Karpas-422 (cell line): ENCODE measurements around the gene CPLX4. TPM values are rescaled to one million over a fixed set of nuclear protein-coding genes. Genes with fewer than 3 reads are reported as not detected.
"Not testable (repeated sequence)": the region's sequence is repeated elsewhere in the genome, so short reads cannot be mapped to it uniquely, and the experiment has no call there.

Experiments used
- DNase-seq: peaks from one replicate; pipeline ENCODE4 v3.0.0-alpha.2; 2015
- H2AFZ ChIP-seq: fragments of 200-600 bp; sonication (generic); 2 replicates; pipeline ENCODE4 v1.6.1; 2014; ENCODE audit warnings: antibody characterized with exemption, low read length, mixed read lengths
- H3K27ac ChIP-seq: fragments of 200-600 bp; sonication (generic); 2 replicates; pipeline ENCODE4 v1.5.1; 2014; ENCODE audit warnings: mild to moderate bottlenecking, low read length, moderate library complexity
- H3K27me3 ChIP-seq: fragments of 200-600 bp; sonication (generic); 2 replicates; pipeline ENCODE4 v1.6.1; 2014; ENCODE audit warnings: low read length, mixed read lengths
- H3K36me3 ChIP-seq: fragments of 200-600 bp; sonication (generic); 2 replicates; pipeline ENCODE4 v1.6.1; 2014; ENCODE audit warnings: low read length, mixed read lengths; ENCODE audit not compliant: insufficient read depth
- H3K4me1 ChIP-seq: fragments of 200-600 bp; sonication (generic); 2 replicates; pipeline ENCODE4 v1.6.1; 2014; ENCODE audit warnings: mild to moderate bottlenecking, low read length, mixed read lengths
- H3K4me2 ChIP-seq: fragments of 200-600 bp; sonication (generic); 2 replicates; pipeline ENCODE4 v1.6.1; 2014; ENCODE audit warnings: low read length, low read depth, mild to moderate bottlenecking; ENCODE audit not compliant: poor library complexity, severe bottlenecking
- H3K4me3 ChIP-seq: fragments of 200-600 bp; sonication (generic); 2 replicates; pipeline ENCODE4 v1.5.1; 2014; ENCODE audit warnings: mild to moderate bottlenecking, antibody characterized with exemption, low read length, mixed read lengths
- H3K79me2 ChIP-seq: fragments of 200-600 bp; sonication (generic); 2 replicates; pipeline ENCODE4 v1.6.1; 2014; ENCODE audit warnings: mild to moderate bottlenecking, low read length, mixed read lengths
- H3K9ac ChIP-seq: fragments of 200-600 bp; sonication (generic); 2 replicates; pipeline ENCODE4 v1.6.0; 2014; ENCODE audit warnings: low read length
- H3K9me2 ChIP-seq: fragments of 200-600 bp; sonication (generic), shearing (Covaris generic); replicated peaks from 2 replicates; pipeline ENCODE4 v1.6.0; 2014; ENCODE audit warnings: mild to moderate bottlenecking, low read length, moderate library complexity; ENCODE audit not compliant: insufficient read depth
- H3K9me3 ChIP-seq: fragments of 300-700, 200-600 bp; sonication (generic); 2 replicates; pipeline ENCODE4 v1.6.1; 2014; ENCODE audit warnings: low read length, mixed read lengths
- H4K20me1 ChIP-seq: fragments of 200-600 bp; sonication (generic); 2 replicates; pipeline ENCODE4 v1.6.1; 2014; ENCODE audit warnings: mild to moderate bottlenecking, antibody characterized with exemption, low read length, low read depth; ENCODE audit not compliant: insufficient read depth
- total RNA-seq: library from RNA; depleted of rRNA; stranded (reverse); fragments of >200 nt; shearing (Covaris generic); gene quantifications from 2 replicates; pipeline ENCODE4 v1.2.3, GENCODE V29; 2014; ENCODE audit warnings: low replicate concordance; rRNA removed

CPLX4 gene
- total RNA-seq, 1 experiment from 2014 or later, result not detected

- not testable (repeated sequence) for H3K9me3 ChIP-seq, H2AFZ ChIP-seq, H3K36me3 ChIP-seq, H3K4me1 ChIP-seq, H3K4me3 ChIP-seq, DNase-seq, H3K79me2 ChIP-seq, H3K27me3 ChIP-seq, H4K20me1 ChIP-seq, H3K9me2 ChIP-seq, H3K9ac ChIP-seq, H3K4me2 ChIP-seq, H3K27ac ChIP-seq
Measured at GRCh38 chr18:59262243-59262642, 56.2 kb downstream of the CPLX4 start.

GRCh38 chr18:59261842-59262241 lies 56.6 kb downstream of the CPLX4 start:
- DNase-seq, H3K36me3 ChIP-seq, H2AFZ ChIP-seq, H3K4me1 ChIP-seq, H4K20me1 ChIP-seq, H3K79me2 ChIP-seq, H3K4me2 ChIP-seq, H3K9ac ChIP-seq, H3K27me3 ChIP-seq, H3K9me3 ChIP-seq, H3K27ac ChIP-seq, H3K9me2 ChIP-seq, H3K4me3 ChIP-seq: not testable (repeated sequence)

- not testable (repeated sequence) for H3K4me3 ChIP-seq, H3K36me3 ChIP-seq, H3K9me3 ChIP-seq, H2AFZ ChIP-seq, H3K9me2 ChIP-seq, H3K9ac ChIP-seq, H4K20me1 ChIP-seq, H3K4me2 ChIP-seq, H3K79me2 ChIP-seq, H3K27ac ChIP-seq, DNase-seq, H3K4me1 ChIP-seq, H3K27me3 ChIP-seq
Measured at GRCh38 chr18:59255491-59255890, 63.0 kb downstream of the CPLX4 start.

GRCh38 chr18:59249199-59249774 lies 69.2 kb downstream of the CPLX4 start:
- H3K79me2 ChIP-seq, result no peaks in the 10 kb centered on the region
- H3K36me3 ChIP-seq, result no peaks in the 10 kb centered on the region
- no peaks in the 10 kb centered on the region for H3K4me1 ChIP-seq
- H3K9me2 ChIP-seq, result no peaks in the 10 kb centered on the region
- peak; percentile 83 for DNase-seq
- no peak overlapping the region for H2AFZ ChIP-seq
- no peaks in the 10 kb centered on the region for H3K27me3 ChIP-seq
- no peak overlapping the region for H3K27ac ChIP-seq
- H3K9ac ChIP-seq, result no peak overlapping the region
- H3K9me3 ChIP-seq, result no peaks in the 10 kb centered on the region
- no peaks in the 10 kb centered on the region for H4K20me1 ChIP-seq
- no peak overlapping the region for H3K4me3 ChIP-seq
- H3K4me2 ChIP-seq, result no peak overlapping the region

- DNase-seq, result no peak
- Histone ChIP-seq H4K20me1 (no peaks in the 10 kb centered on the region), H3K4me2 (no peak overlapping the region), H3K9ac (no peak overlapping the region), H3K27me3 (no peaks in the 10 kb centered on the region), H2AFZ (no peak overlapping the region), H3K4me3 (no peak overlapping the region), H3K27ac (no peak overlapping the region), H3K9me3 (no peaks in the 10 kb centered on the region), H3K4me1 (no peaks in the 10 kb centered on the region), H3K36me3 (no peaks in the 10 kb centered on the region), H3K79me2 (no peaks in the 10 kb centered on the region), H3K9me2 (no peaks in the 10 kb centered on the region)
Measured at GRCh38 chr18:59246796-59247195, 71.7 kb downstream of the CPLX4 start.

Other genes starting within 250 kb of the CPLX4 start
- gene SEC11C, start 178.8 kb downstream of the CPLX4 start, total RNA-seq, result 105 and 164 TPM in 2 replicates
- not detected in 2 replicates for gene GRP, start 98.5 kb downstream of the CPLX4 start, total RNA-seq
- gene RAX, start 45.2 kb downstream of the CPLX4 start, total RNA-seq, result not detected in 2 replicates
- gene LMAN1, start 40.6 kb upstream of the CPLX4 start, total RNA-seq, result 48.2 and 89.7 TPM in 2 replicates